ENCODE measurements around the gene CLPX.

GRCh38 chr15:65201918-65202317 lies 16.8 kb upstream of the CLPX start:
- TF ChIP-seq, protein P1, sequence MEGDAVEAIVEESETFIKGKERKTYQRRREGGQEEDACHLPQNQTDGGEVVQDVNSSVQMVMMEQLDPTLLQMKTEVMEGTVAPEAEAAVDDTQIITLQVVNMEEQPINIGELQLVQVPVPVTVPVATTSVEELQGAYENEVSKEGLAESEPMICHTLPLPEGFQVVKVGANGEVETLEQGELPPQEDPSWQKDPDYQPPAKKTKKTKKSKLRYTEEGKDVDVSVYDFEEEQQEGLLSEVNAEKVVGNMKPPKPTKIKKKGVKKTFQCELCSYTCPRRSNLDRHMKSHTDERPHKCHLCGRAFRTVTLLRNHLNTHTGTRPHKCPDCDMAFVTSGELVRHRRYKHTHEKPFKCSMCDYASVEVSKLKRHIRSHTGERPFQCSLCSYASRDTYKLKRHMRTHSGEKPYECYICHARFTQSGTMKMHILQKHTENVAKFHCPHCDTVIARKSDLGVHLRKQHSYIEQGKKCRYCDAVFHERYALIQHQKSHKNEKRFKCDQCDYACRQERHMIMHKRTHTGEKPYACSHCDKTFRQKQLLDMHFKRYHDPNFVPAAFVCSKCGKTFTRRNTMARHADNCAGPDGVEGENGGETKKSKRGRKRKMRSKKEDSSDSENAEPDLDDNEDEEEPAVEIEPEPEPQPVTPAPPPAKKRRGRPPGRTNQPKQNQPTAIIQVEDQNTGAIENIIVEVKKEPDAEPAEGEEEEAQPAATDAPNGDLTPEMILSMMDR (IDR thresholded peaks at IDR 0.05): no peak
- TF ChIP-seq ZFX (IDR thresholded peaks at IDR 0.05; ENCODE audit: borderline replicate concordance): no peak
